GM12891 (cell line): Measurements from ENCODE around the gene PLLP.

ENCODE experiments used
- POLR2A ChIP-seq: IDR thresholded peaks from 2 replicates; pipeline ENCODE4 v1.6.1; 2011; ENCODE audit warnings: low read depth, low read length, control low read depth
- POLR2AphosphoS5 ChIP-seq: IDR thresholded peaks from 2 replicates; pipeline ENCODE4 v1.6.1; 2011; ENCODE audit warnings: low read depth, low read length, control low read depth
- POU2F2 ChIP-seq: IDR thresholded peaks from 2 replicates; pipeline ENCODE4 v1.6.1; 2011; ENCODE audit warnings: low read depth, mild to moderate bottlenecking, control low read depth, low read length, moderate library complexity
- TAF1 ChIP-seq: IDR thresholded peaks from 2 replicates; pipeline ENCODE4 v1.6.1; 2011; ENCODE audit warnings: low read depth, low read length, control low read depth

DNA sequence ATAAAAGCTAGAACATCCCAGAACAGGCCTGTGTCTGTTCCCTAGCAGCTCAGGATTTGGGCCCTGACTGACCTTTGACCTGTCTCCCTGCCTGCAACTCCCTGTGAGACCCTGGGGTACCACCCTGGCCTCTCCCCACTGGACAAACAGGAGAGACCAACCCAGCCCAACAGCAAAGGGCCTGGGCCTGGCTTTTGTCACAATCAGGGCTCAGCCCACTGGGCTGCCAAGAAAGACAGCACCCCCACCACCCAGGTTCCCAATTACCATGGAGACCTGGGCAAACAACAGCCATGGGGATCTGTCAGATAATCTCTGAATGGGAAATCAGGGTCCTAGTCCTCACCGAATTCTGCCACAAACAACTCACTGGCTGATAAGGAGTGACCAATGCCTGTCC, 11.1 kb downstream of the PLLP start:
- TF ChIP-seq POLR2A (no peak), TAF1 (no peak), POLR2AphosphoS5 (no peak), POU2F2 (no peak)
